GM12891 (cell line): ENCODE data around the gene IDH3G.

Experiments
- DNase-seq: peaks from one replicate; pipeline ENCODE4 v3.0.0; 2011; ENCODE audit warnings: low spot score; ENCODE audit not compliant: insufficient read length
- FAIRE-seq: peaks from 2 replicates; lab custom pipeline; 2011; peaks lifted over from hg19 to GRCh38; lab: Jason Lieb, UNC
- PAX5 ChIP-seq: IDR thresholded peaks from 2 replicates; pipeline ENCODE4 v1.6.1; 2011; ENCODE audit warnings: low read length, moderate library complexity, mild to moderate bottlenecking; ENCODE audit not compliant: insufficient read depth, severe bottlenecking
- POLR2A ChIP-seq: IDR thresholded peaks from 2 replicates; pipeline ENCODE4 v1.6.1; 2011; ENCODE audit warnings: low read depth, low read length, control low read depth
- POLR2AphosphoS5 ChIP-seq: IDR thresholded peaks from 2 replicates; pipeline ENCODE4 v1.6.1; 2011; ENCODE audit warnings: low read depth, low read length, control low read depth
- POU2F2 ChIP-seq: IDR thresholded peaks from 2 replicates; pipeline ENCODE4 v1.6.1; 2011; ENCODE audit warnings: low read depth, mild to moderate bottlenecking, control low read depth, low read length, moderate library complexity
- SPI1 ChIP-seq: IDR thresholded peaks from 2 replicates; pipeline ENCODE4 v1.6.1; 2011; ENCODE audit warnings: low read depth, low read length, control low read depth
- TAF1 ChIP-seq: IDR thresholded peaks from 2 replicates; pipeline ENCODE4 v1.6.1; 2011; ENCODE audit warnings: low read depth, low read length, control low read depth

Gene IDH3G

GRCh38 chrX:153774576-153775292, 19.4 kb downstream of the IDH3G start:
- FAIRE-seq: no peak
- TF ChIP-seq SPI1 (no peak), PAX5 (no peak), POLR2AphosphoS5 (no peak), POLR2A (no peak), POU2F2 (no peak), TAF1 (no peak)

GRCh38 chrX:153773741-153774575, 20.2 kb downstream of the IDH3G start:
- FAIRE-seq (no peak), DNase-seq (no peak)
- TF ChIP-seq POLR2AphosphoS5 (no peak), POLR2A (no peak), PAX5 (no peak), POU2F2 (no peak), TAF1 (no peak), SPI1 (no peak)

More at GRCh38 chrX:153774576-153775292, 19.4 kb downstream of the IDH3G start:
- DNase-seq: no peak

GRCh38 chrX:153773218-153773611, 21.0 kb downstream of the IDH3G start:
- DNase-seq (peak; percentile 4), FAIRE-seq (no peak)
- TF ChIP-seq PAX5 (no peak), TAF1 (no peak), POLR2AphosphoS5 (no peak), POU2F2 (no peak), SPI1 (no peak), POLR2A (no peak)

- TF ChIP-seq SPI1 (no peak), TAF1 (no peak), POLR2AphosphoS5 (no peak), POLR2A (no peak), PAX5 (no peak)
- DNase-seq (peak; percentile 3), FAIRE-seq (no peak)
Measured at GRCh38 chrX:153772316-153773217, 21.6 kb downstream of the IDH3G start.

GRCh38 chrX:153771415-153772315, 22.5 kb downstream of the IDH3G start:
- TF ChIP-seq SPI1 (no peak), POLR2AphosphoS5 (no peak), POU2F2 (no peak), PAX5 (no peak), TAF1 (no peak), POLR2A (no peak)
- DNase-seq (peak; percentile 11), FAIRE-seq (no peak)

GRCh38 chrX:153770601-153771414, 23.4 kb downstream of the IDH3G start:
- no peak for FAIRE-seq
- TF ChIP-seq POU2F2 (no peak), TAF1 (no peak)

GRCh38 chrX:153769865-153770600, 24.1 kb downstream of the IDH3G start:
- TF ChIP-seq POLR2A (no peak), PAX5 (no peak), POU2F2 (no peak), POLR2AphosphoS5 (no peak), TAF1 (no peak), SPI1 (no peak)
- no peak for FAIRE-seq
- peak; percentile 6 for DNase-seq

More at GRCh38 chrX:153770601-153771414, 23.4 kb downstream of the IDH3G start:
- DNase-seq: peak; percentile 6
